Ovary (tissue), 9 donors: Measurements from ENCODE around the gene SPATA24. TPM values are rescaled to one million over a fixed set of nuclear protein-coding genes. Genes with fewer than 3 reads are reported as not detected.

Experiments used
- DNase-seq, 5 donors: peaks; one replicate each; pipeline ENCODE4 v3.0.0-alpha.2; 2019 to 2020
- H3K27ac ChIP-seq, 2 donors: fragments of 200-600 bp; one replicate each; pipeline versions ENCODE4 v1.5.1 to v1.8.0; 2019 to 2022
- H3K27me3 ChIP-seq: fragments of 200-600 bp; one replicate; pipeline ENCODE4 v1.8.0; 2022
- H3K36me3 ChIP-seq: fragments of 200-600 bp; sonication (generic); one replicate; pipeline ENCODE4 v1.5.1; 2019
- H3K4me1 ChIP-seq: one replicate; pipeline ENCODE4 v1.8.1; 2013; ENCODE audit warnings: mild to moderate bottlenecking, moderate library complexity; ENCODE audit not compliant: insufficient read depth
- H3K4me3 ChIP-seq: fragments of 200-600 bp; sonication (generic); one replicate; pipeline ENCODE4 v1.5.1; 2017
- H3K9me3 ChIP-seq, 2 donors: fragments of 200-600 bp in 1 of 2; sonication (generic) in 1 of 2; one replicate each; pipeline versions ENCODE4 v1.5.1 to v1.8.1; 2013 to 2019; ENCODE audit warnings: mild to moderate bottlenecking in 1 of 2, moderate library complexity in 1 of 2
- EP300 ChIP-seq: sonication (generic); formaldehyde crosslinking; IDR thresholded peaks from one replicate; pipeline ENCODE4 v1.6.1; 2017; ENCODE audit warnings: antibody characterized with exemption
- POLR2A ChIP-seq: fragments of 450-650 bp; IDR thresholded peaks from one replicate; pipeline ENCODE4 v1.6.1; 2017; ENCODE audit warnings: antibody characterized with exemption, mild to moderate bottlenecking, moderate library complexity
- WGBS, 3 donors: extraction: QIAGEN DNeasy Blood & Tissue Kit in 1 of 3; methylation state at CpG; one replicate each; pipeline versions ENCODE4 v1.1.5 to v1.1.7; 2013 to 2017; 5-methylcytosine and 5-hydroxymethylcytosine counted together
- intact Hi-C, 4 donors: fragments of 100-400 bp; cut with DNase I; formaldehyde crosslinking; loops; one replicate each; pipeline versions ENCODE4 v1.11.0 to v1.15.1; 2022 to 2023
- polyA plus RNA-seq, 2 donors: library from polyadenylated mRNA; stranded (reverse); fragments of 200-250 nt in 1 of 2; fragments of 350-450 nt in 1 of 2; fragmentation: Illumina TruSeq in 1 of 2; extraction: RNeasy Lipid Tissue Mini Kit (QIAGEN cat#74804) in 1 of 2; gene quantifications; one replicate each; pipeline ENCODE4 v1.2.3, GENCODE V29; 2013 to 2014
- total RNA-seq, 7 donors: library from RNA; depleted of rRNA in 2 of 7; stranded (reverse); fragments of >200 nt in 2 of 7; fragmentation: NEBNext Ultra II Directional in 3 of 7; extraction: Animal tissue kit (Norgen Biotek cat#: 25700) in 3 of 7; gene quantifications; one replicate each; pipeline versions ENCODE4 v1.1.0 to v1.2.4, GENCODE V29; 2016 to 2023
- TF ChIP-seq, protein P1 (sequence below), 3 donors: fragments of 450-650 bp in 2 of 3; fragments of 200-600 bp in 1 of 3; IDR thresholded peaks; one replicate each; pipeline versions ENCODE4 v1.5.1 to v1.8.0; 2016 to 2022; ENCODE audit warnings: antibody characterized with exemption in 3 of 3, mild to moderate bottlenecking in 1 of 3
- donor health status: DM: no; HTN: no; CAD: no; lungs with moderate emphysema.
- donor health status: DM: no; HTN: no; CAD: no.
- donor health status: Bipolar disorder and iron deficiency.
- donor health status: DM: yes; HTN: yes; CAD: no.
- donor health status: DM: no; HTN: no; CAD: no.
- donor health status: DM: yes; HTN: yes; CAD: no.

The SPATA24 gene
- total and polyA plus RNA-seq, 9 donors = 2.1 to 6.7 (median 4.0) TPM

GRCh38 chr5:139414581-139415130, 10.8 kb upstream of the SPATA24 start:
- H3K27ac ChIP-seq = no peak overlapping the region
- no peaks in the 10 kb centered on the region for H3K27me3 ChIP-seq
- WGBS, 3 donors = 66 to 81% (median 79%) methylated on average over 9 of the region's 9 CpGs
- TF ChIP-seq, protein P1, sequence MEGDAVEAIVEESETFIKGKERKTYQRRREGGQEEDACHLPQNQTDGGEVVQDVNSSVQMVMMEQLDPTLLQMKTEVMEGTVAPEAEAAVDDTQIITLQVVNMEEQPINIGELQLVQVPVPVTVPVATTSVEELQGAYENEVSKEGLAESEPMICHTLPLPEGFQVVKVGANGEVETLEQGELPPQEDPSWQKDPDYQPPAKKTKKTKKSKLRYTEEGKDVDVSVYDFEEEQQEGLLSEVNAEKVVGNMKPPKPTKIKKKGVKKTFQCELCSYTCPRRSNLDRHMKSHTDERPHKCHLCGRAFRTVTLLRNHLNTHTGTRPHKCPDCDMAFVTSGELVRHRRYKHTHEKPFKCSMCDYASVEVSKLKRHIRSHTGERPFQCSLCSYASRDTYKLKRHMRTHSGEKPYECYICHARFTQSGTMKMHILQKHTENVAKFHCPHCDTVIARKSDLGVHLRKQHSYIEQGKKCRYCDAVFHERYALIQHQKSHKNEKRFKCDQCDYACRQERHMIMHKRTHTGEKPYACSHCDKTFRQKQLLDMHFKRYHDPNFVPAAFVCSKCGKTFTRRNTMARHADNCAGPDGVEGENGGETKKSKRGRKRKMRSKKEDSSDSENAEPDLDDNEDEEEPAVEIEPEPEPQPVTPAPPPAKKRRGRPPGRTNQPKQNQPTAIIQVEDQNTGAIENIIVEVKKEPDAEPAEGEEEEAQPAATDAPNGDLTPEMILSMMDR (IDR thresholded peaks at IDR 0.05) = no peak
- TF ChIP-seq POLR2A (no peak), EP300 (no peak)
- no peak for DNase-seq
- peaks cover 5% of the 10 kb centered on the region for H3K4me1 ChIP-seq
- H3K4me3 ChIP-seq = no peak overlapping the region
- H3K36me3 ChIP-seq = no peaks in the 10 kb centered on the region
- H3K9me3 ChIP-seq = no peaks in the 10 kb centered on the region
- intact Hi-C loops = loop anchor here in 1 of 4 donors (5.0 kb wide), 1 partner anchor 103 kb away; no protein-coding TSS in a partner anchor

DNA sequence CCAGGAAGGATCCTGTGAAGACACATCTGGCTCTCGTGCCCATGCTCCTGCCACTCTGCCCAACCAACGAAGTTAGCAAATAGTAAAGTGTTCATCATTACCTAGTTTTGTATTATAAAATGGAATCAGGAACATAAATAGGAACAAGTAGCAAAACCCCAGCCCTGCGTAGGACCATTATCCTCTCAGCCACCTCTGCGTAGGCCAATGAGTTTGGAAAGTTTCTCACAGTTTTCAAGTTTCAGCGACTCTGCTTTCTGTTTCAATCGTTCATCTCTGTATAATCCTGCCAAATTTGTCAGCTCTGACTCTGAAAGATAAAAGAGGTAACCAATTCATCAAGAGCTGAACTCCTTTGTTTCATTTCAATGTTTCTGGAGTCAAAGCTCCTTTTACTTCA, 10.1 kb upstream of the SPATA24 start:
- Histone ChIP-seq H3K27me3 (no peaks in the 10 kb centered on the region), H3K27ac (no peak overlapping the region), H3K9me3 (no peaks in the 10 kb centered on the region), H3K4me1 (peaks cover 5% of the 10 kb centered on the region), H3K4me3 (no peak overlapping the region), H3K36me3 (no peaks in the 10 kb centered on the region)
- no peak for DNase-seq
- intact Hi-C loops = no loop called here
- TF ChIP-seq EP300 (no peak), POLR2A (no peak)
- TF ChIP-seq, protein P1 (IDR thresholded peaks at IDR 0.05) = no peak
- WGBS, 3 donors = 81 to 85% (median 82%) methylated on average over 6 of the region's 6 CpGs

DNA sequence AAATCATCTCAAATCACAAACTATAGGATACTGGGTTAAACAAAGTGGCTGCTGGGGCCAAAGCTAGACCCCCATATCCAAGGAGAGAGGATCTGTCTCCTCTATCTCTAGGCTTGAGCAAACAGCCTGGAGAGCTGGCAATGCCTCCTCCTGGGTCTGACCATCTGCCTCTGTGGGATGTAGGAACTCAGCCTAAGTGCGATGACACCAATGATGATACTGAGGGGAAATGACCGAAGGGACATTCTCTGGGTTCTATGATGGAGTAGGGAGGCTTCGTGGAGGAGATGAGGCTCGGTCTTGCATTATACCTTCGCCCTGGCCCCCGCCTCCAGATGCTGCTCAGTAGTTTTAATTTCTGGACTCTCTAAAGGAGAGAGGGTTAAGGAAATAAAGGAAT, 9.3 kb upstream of the SPATA24 start:
- DNase-seq = no peak
- 96 to 98% (median 96%) methylated on average over 6 of the region's 6 CpGs for WGBS, 3 donors
- H3K4me1 ChIP-seq = peaks cover 5% of the 10 kb centered on the region
- TF ChIP-seq, protein P1 (IDR thresholded peaks at IDR 0.05) = no peak
- TF ChIP-seq POLR2A (no peak), EP300 (no peak)
- H3K27me3 ChIP-seq = no peaks in the 10 kb centered on the region
- no peaks in the 10 kb centered on the region for H3K36me3 ChIP-seq
- no peak overlapping the region for H3K4me3 ChIP-seq
- no peaks in the 10 kb centered on the region for H3K9me3 ChIP-seq
- intact Hi-C loops = no loop called here
- H3K27ac ChIP-seq = no peak overlapping the region

- Histone ChIP-seq H3K27ac (no peak overlapping the region), H3K4me1 (no peaks in the 10 kb centered on the region), H3K36me3 (no peaks in the 10 kb centered on the region), H3K4me3 (no peak overlapping the region), H3K27me3 (no peaks in the 10 kb centered on the region), H3K9me3 (no peaks in the 10 kb centered on the region)
- TF ChIP-seq EP300 (no peak), POLR2A (no peak)
- TF ChIP-seq, protein P1 (IDR thresholded peaks at IDR 0.05) = no peak
- WGBS, 3 donors = 61 to 73% (median 70%) methylated on average over 17 of the region's 17 CpGs
- intact Hi-C loops = no loop called here
- no peak for DNase-seq
These were observed 7.3 kb upstream of the SPATA24 start for GRCh38 chr5:139410993-139411828.
